Naive thymus-derived CD4-positive, alpha-beta T cell (primary cell): ENCODE data around the gene MTTP. TPM values are rescaled to one million over a fixed set of nuclear protein-coding genes. Genes with fewer than 3 reads are reported as not detected.
A peak's percentile ranks its signal among the peaks of the same experiment; 100 is the strongest.

Experiments used
- ATAC-seq: fragments of 150-1000 bp; cut with Tn5 transposase; 2 replicates; pipeline ENCODE4 v1.10.0; 2021; ENCODE audit warnings: mild to moderate bottlenecking, moderate library complexity
- CTCF ChIA-PET: fragments of 350-600 bp; sonication (Branson Sonifier 250); formaldehyde crosslinking; loops from one replicate; lab custom pipeline; 2021; ENCODE audit warnings: antibody characterized with exemption; lab: Charles Lee
- POLR2A ChIA-PET: fragments of 350-600 bp; sonication (Branson Sonifier 250); formaldehyde crosslinking; loops from one replicate; lab custom pipeline; 2021; ENCODE audit warnings: antibody characterized with exemption, inconsistent platforms; lab: Charles Lee
- DNase-seq, 9 donors: peaks; one replicate each; pipeline versions ENCODE4 v3.0.0 to v3.0.0-alpha.2; 2020 to 2022; ENCODE audit warnings: mixed read lengths in 1 of 9
- H3K27ac ChIP-seq: one replicate; pipeline ENCODE4 v1.7.0; 2013; ENCODE audit warnings: mild to moderate bottlenecking, low read depth, low read length, moderate library complexity
- H3K27me3 ChIP-seq, 2 donors: one replicate each; pipeline ENCODE4 v1.7.0; 2013; ENCODE audit warnings: low read length in 2 of 2, mild to moderate bottlenecking in 2 of 2, moderate library complexity in 2 of 2; ENCODE audit not compliant: control insufficient read depth in 2 of 2, insufficient read depth in 2 of 2
- H3K36me3 ChIP-seq, 3 experiments: 1 replicate in 2 of 3; 2 replicates in 1 of 3; pipeline ENCODE4 v1.7.0; 2013; ENCODE audit warnings: low read length in 3 of 3, mild to moderate bottlenecking in 3 of 3, moderate library complexity in 1 of 3; ENCODE audit not compliant: insufficient read depth in 3 of 3, control insufficient read depth in 2 of 3
- H3K4me1 ChIP-seq, 2 donors: one replicate each; pipeline ENCODE4 v1.7.0; 2013; ENCODE audit warnings: low read length in 2 of 2, mild to moderate bottlenecking in 2 of 2, moderate library complexity in 1 of 2; ENCODE audit not compliant: control insufficient read depth in 2 of 2, insufficient read depth in 2 of 2
- H3K4me3 ChIP-seq: 2 replicates; pipeline ENCODE4 v1.7.0; 2013; ENCODE audit warnings: mild to moderate bottlenecking, low read length
- H3K9me3 ChIP-seq, 3 experiments: 1 replicate in 2 of 3; 2 replicates in 1 of 3; pipeline ENCODE4 v1.7.0; 2013; ENCODE audit warnings: low read length in 3 of 3; ENCODE audit not compliant: control insufficient read depth in 2 of 3
- H3K27ac Mint-ChIP-seq, 9 donors: one replicate each; pipeline ENCODE4 v1.8.0; 2020 to 2022; ENCODE audit warnings: mixed read lengths in 9 of 9, mild to moderate bottlenecking in 8 of 9, moderate library complexity in 5 of 9, inconsistent platforms in 2 of 9
- H3K27me3 Mint-ChIP-seq, 5 donors: one replicate each; pipeline ENCODE4 v1.8.0; 2021 to 2022; ENCODE audit warnings: mixed read lengths in 5 of 5, mild to moderate bottlenecking in 1 of 5
- H3K36me3 Mint-ChIP-seq, 5 donors: one replicate each; pipeline ENCODE4 v1.8.0; 2020 to 2022; ENCODE audit warnings: mixed read lengths in 5 of 5, mild to moderate bottlenecking in 3 of 5, inconsistent platforms in 1 of 5
- H3K4me1 Mint-ChIP-seq, 7 donors: one replicate each; pipeline ENCODE4 v1.8.0; 2020 to 2022; ENCODE audit warnings: mixed read lengths in 7 of 7, mild to moderate bottlenecking in 3 of 7, inconsistent platforms in 1 of 7
- H3K4me3 Mint-ChIP-seq, 10 donors: one replicate each; pipeline ENCODE4 v1.8.0; 2020 to 2022; ENCODE audit warnings: mild to moderate bottlenecking in 10 of 10, mixed read lengths in 10 of 10, moderate library complexity in 6 of 10, inconsistent platforms in 2 of 10
- H3K9me3 Mint-ChIP-seq, 11 donors: one replicate each; pipeline ENCODE4 v1.8.0; 2020 to 2022; ENCODE audit warnings: mixed read lengths in 11 of 11, mild to moderate bottlenecking in 4 of 11, inconsistent platforms in 1 of 11, moderate library complexity in 1 of 11
- intact Hi-C, 2 donors: fragments of 100-400 bp; cut with micrococcal nuclease; formaldehyde crosslinking; loops; one replicate each; pipeline ENCODE4 v1.15.1; 2023
- polyA plus RNA-seq, 2 donors: library from polyadenylated mRNA; unstranded; fragments of 300-500 nt; fragmentation: Illumina TruSeq; gene quantifications; one replicate each; pipeline ENCODE4 v1.2.3, GENCODE V29; 2021
- total RNA-seq, 6 experiments: library from RNA in 5 of 6; stranded (reverse) in 5 of 6; gene quantifications; 1 replicate in 5 of 6; 2 replicates in 1 of 6; pipeline ENCODE4 v1.2.3 and lab custom pipeline; 2021 to 2026

The MTTP gene
- total and polyA plus RNA-seq, 7 experiments from 2014 or later, result 0.51 to 0.76 TPM; not detected in 5

GRCh38 chr4:99649778-99650177, 75.2 kb downstream of the MTTP start:
- ATAC-seq (peak; percentile 18), DNase-seq (no peak)
- Mint-ChIP-seq H3K27me3 (peaks cover 0 to 4% (median 0%) of the 10 kb centered on the region in 5 donors), H3K27ac (peak overlapping the region in 1 of 9 donors; percentile 54), H3K4me3 (no peak overlapping the region), H3K4me1 (no peaks in the 10 kb centered on the region), H3K9me3 (peaks cover 0 to 2% (median 0%) of the 10 kb centered on the region in 11 donors), H3K36me3 (no peaks in the 10 kb centered on the region)
- Histone ChIP-seq H3K4me3 (no peak overlapping the region), H3K9me3 (no peaks in the 10 kb centered on the region), H3K27ac (no peak overlapping the region), H3K27me3 (no peaks in the 10 kb centered on the region), H3K36me3 (no peaks in the 10 kb centered on the region), H3K4me1 (no peaks in the 10 kb centered on the region)
- intact Hi-C loops, result no loop called here
- CTCF ChIA-PET, result no interaction called here
- POLR2A ChIA-PET, result no interaction called here

DNA sequence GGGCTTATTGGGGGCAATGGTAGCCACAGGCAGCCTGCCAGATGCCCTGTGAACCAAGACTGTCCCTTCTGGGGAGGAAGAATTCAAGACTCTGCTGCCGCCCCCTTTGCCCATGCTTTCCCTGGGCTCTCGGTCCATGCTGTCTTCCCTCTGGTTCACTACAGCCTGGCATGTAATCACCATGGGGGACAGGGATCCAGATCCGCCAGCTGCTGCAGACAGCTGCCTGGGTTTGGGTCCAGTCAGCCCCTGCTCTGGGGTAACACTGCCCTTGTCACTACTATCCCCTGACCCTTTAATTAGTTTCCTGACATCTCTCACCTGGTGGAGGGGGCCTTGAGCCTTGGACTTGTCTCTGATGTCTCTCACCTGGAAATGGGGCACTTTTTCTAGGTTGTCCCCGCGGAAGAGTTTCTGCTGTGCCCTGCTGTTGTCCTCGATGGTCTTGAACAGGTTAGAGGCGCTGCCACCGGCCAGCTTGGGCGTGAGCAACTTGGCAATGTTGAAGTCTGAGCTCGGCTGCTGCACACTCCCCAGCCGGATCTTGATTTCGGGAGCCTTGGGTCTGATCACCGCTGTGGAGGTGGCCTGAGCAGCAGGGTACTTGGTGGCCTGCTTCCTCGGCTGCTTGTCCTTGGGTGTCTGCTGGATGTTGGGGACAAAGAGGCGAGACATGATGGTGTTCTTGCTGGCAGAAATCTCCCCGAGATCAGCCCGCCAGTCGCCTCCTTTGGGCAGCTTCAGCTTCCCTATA, 76.6 kb downstream of the MTTP start:
- peaks cover 0 to 3% (median 0%) of the 10 kb centered on the region in 11 donors for H3K9me3 Mint-ChIP-seq
- Histone ChIP-seq H3K27me3 (no peaks in the 10 kb centered on the region), H3K4me3 (no peak overlapping the region), H3K36me3 (no peaks in the 10 kb centered on the region), H3K4me1 (no peaks in the 10 kb centered on the region), H3K9me3 (no peaks in the 10 kb centered on the region), H3K27ac (no peak overlapping the region)
- ATAC-seq, result no peak
- H3K27ac Mint-ChIP-seq, result no peak overlapping the region
- CTCF ChIA-PET, result no interaction called here
- intact Hi-C loops, result no loop called here
- peaks cover 0 to 10% (median 0%) of the 10 kb centered on the region in 5 donors for H3K27me3 Mint-ChIP-seq
- no peak for DNase-seq
- POLR2A ChIA-PET, result no interaction called here
- H3K4me3 Mint-ChIP-seq, result no peak overlapping the region
- H3K36me3 Mint-ChIP-seq, result no peaks in the 10 kb centered on the region
- no peaks in the 10 kb centered on the region for H3K4me1 Mint-ChIP-seq

- ATAC-seq, result no peak
- CTCF ChIA-PET, result no interaction called here
- no peaks in the 10 kb centered on the region for H3K36me3 Mint-ChIP-seq
- Histone ChIP-seq H3K9me3 (no peaks in the 10 kb centered on the region), H3K4me3 (no peak overlapping the region), H3K27ac (no peak overlapping the region), H3K4me1 (no peaks in the 10 kb centered on the region), H3K27me3 (no peaks in the 10 kb centered on the region), H3K36me3 (no peaks in the 10 kb centered on the region)
- H3K27me3 Mint-ChIP-seq, result peaks cover 0 to 10% (median 0%) of the 10 kb centered on the region in 5 donors
- DNase-seq, result no peak
- intact Hi-C loops, result no loop called here
- POLR2A ChIA-PET, result no interaction called here
- H3K4me1 Mint-ChIP-seq, result no peaks in the 10 kb centered on the region
- no peak overlapping the region for H3K27ac Mint-ChIP-seq
- H3K9me3 Mint-ChIP-seq, result peaks cover 0 to 3% (median 0%) of the 10 kb centered on the region in 11 donors
- no peak overlapping the region for H3K4me3 Mint-ChIP-seq
These were observed 77.3 kb downstream of the MTTP start for GRCh38 chr4:99651811-99652485.

- peaks cover 0 to 3% (median 0%) of the 10 kb centered on the region in 11 donors for H3K9me3 Mint-ChIP-seq
- peaks cover 0 to 10% (median 0%) of the 10 kb centered on the region in 5 donors for H3K27me3 Mint-ChIP-seq
- Histone ChIP-seq H3K4me3 (no peak overlapping the region), H3K4me1 (no peaks in the 10 kb centered on the region), H3K36me3 (no peaks in the 10 kb centered on the region), H3K9me3 (no peaks in the 10 kb centered on the region), H3K27me3 (no peaks in the 10 kb centered on the region), H3K27ac (no peak overlapping the region)
- CTCF ChIA-PET, result no interaction called here
- no peaks in the 10 kb centered on the region for H3K4me1 Mint-ChIP-seq
- intact Hi-C loops, result no loop called here
- POLR2A ChIA-PET, result no interaction called here
- ATAC-seq (no peak), DNase-seq (no peak)
- H3K36me3 Mint-ChIP-seq, result no peaks in the 10 kb centered on the region
- H3K4me3 Mint-ChIP-seq, result no peak overlapping the region
- H3K27ac Mint-ChIP-seq, result no peak overlapping the region
These were observed 78.2 kb downstream of the MTTP start for GRCh38 chr4:99652596-99653436.

- no peak overlapping the region for H3K27ac ChIP-seq
- CTCF ChIA-PET, result no interaction called here
- peaks cover 0 to 3% (median 0%) of the 10 kb centered on the region in 11 donors for H3K9me3 Mint-ChIP-seq
- no peaks in the 10 kb centered on the region for H3K36me3 Mint-ChIP-seq
- intact Hi-C loops, result no loop called here
- no peaks in the 10 kb centered on the region for H3K4me1 ChIP-seq
- POLR2A ChIA-PET, result no interaction called here
- no peak overlapping the region for H3K27ac Mint-ChIP-seq
- H3K4me3 Mint-ChIP-seq, result no peak overlapping the region
- no peaks in the 10 kb centered on the region for H3K27me3 ChIP-seq
- no peaks in the 10 kb centered on the region for H3K36me3 ChIP-seq
- H3K9me3 ChIP-seq, result no peaks in the 10 kb centered on the region
- H3K4me1 Mint-ChIP-seq, result no peaks in the 10 kb centered on the region
- H3K27me3 Mint-ChIP-seq, result peaks cover 0 to 10% (median 0%) of the 10 kb centered on the region in 5 donors
- DNase-seq, result no peak
- no peak overlapping the region for H3K4me3 ChIP-seq
- no peak for ATAC-seq
These were observed 79.3 kb downstream of the MTTP start for GRCh38 chr4:99653916-99654315.

DNA sequence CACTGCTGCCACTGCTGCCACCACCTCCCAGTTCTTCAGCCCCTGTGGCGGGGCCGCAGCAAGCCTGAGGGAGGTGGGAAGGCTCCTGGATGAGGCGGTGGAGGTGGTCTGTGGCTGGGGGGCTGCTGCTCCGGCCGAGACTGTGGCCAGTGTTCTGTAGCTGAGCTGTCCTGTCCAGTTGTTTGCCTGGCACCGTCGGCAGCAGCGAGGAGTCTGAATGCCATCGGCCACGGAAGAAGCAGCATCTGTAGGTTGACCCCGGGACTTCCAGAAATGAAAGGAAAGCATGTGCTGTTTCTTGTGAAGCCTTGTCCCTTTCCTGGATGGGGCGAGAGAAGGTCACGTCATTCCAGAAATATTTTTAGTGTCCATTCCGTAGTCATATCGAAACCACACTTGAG, 79.7 kb downstream of the MTTP start:
- POLR2A ChIA-PET, result no interaction called here
- Histone ChIP-seq H3K4me3 (no peak overlapping the region), H3K4me1 (no peaks in the 10 kb centered on the region), H3K9me3 (no peaks in the 10 kb centered on the region), H3K27ac (no peak overlapping the region), H3K36me3 (no peaks in the 10 kb centered on the region), H3K27me3 (no peaks in the 10 kb centered on the region)
- CTCF ChIA-PET, result no interaction called here
- ATAC-seq (no peak), DNase-seq (no peak)
- Mint-ChIP-seq H3K27ac (no peak overlapping the region), H3K36me3 (no peaks in the 10 kb centered on the region), H3K9me3 (peaks cover 0 to 3% (median 0%) of the 10 kb centered on the region in 11 donors), H3K27me3 (peaks cover 0 to 10% (median 0%) of the 10 kb centered on the region in 5 donors), H3K4me3 (no peak overlapping the region), H3K4me1 (no peaks in the 10 kb centered on the region)
- intact Hi-C loops, result no loop called here
